SK-N-MC (cell line): ENCODE data around the gene DNASE2.

Experiments
- EZH2 ChIP-seq: fragments of 200-600 bp; sonication (generic); IDR thresholded peaks from one replicate; pipeline ENCODE4 v1.6.1; 2017; ENCODE audit warnings: antibody characterized with exemption
- POLR2AphosphoS5 ChIP-seq: IDR thresholded peaks from 2 replicates; pipeline ENCODE4 v1.6.1; 2012; ENCODE audit warnings: mild to moderate bottlenecking, low read depth, low read length, borderline replicate concordance

- TF ChIP-seq POLR2AphosphoS5 (no peak), EZH2 (no peak)
Observed at GRCh38 chr19:12930002-12930645, 48.9 kb upstream of the DNASE2 start.
